Endothelial cell (in vitro differentiated cells): Measurements from ENCODE around the gene ATP8A2. TPM values are rescaled to one million over a fixed set of nuclear protein-coding genes. Genes with fewer than 3 reads are reported as not detected.

Experiments used
- DNase-seq: peaks from one replicate; pipeline ENCODE4 v3.0.0; 2021; ENCODE audit warnings: low spot score
- H3K27ac Mint-ChIP-seq: one replicate; pipeline ENCODE4 v1.8.0; 2021; ENCODE audit warnings: mixed read lengths, inconsistent platforms; ENCODE audit not compliant: unreplicated experiment
- H3K27me3 Mint-ChIP-seq: one replicate; pipeline ENCODE4 v1.8.0; 2021; ENCODE audit warnings: mild to moderate bottlenecking, moderate library complexity, mixed read lengths, inconsistent platforms; ENCODE audit not compliant: unreplicated experiment
- H3K36me3 Mint-ChIP-seq: one replicate; pipeline ENCODE4 v1.8.0; 2021; ENCODE audit warnings: mild to moderate bottlenecking, low read depth, mixed read lengths, inconsistent platforms; ENCODE audit not compliant: unreplicated experiment
- H3K4me1 Mint-ChIP-seq: one replicate; pipeline ENCODE4 v1.8.0; 2021; ENCODE audit warnings: mild to moderate bottlenecking, mixed read lengths, inconsistent platforms; ENCODE audit not compliant: unreplicated experiment
- H3K4me3 Mint-ChIP-seq: one replicate; pipeline ENCODE4 v1.8.0; 2021; ENCODE audit warnings: mild to moderate bottlenecking, mixed read lengths, inconsistent platforms; ENCODE audit not compliant: unreplicated experiment
- H3K9me3 Mint-ChIP-seq: one replicate; pipeline ENCODE4 v1.8.0; 2021; ENCODE audit warnings: mixed read lengths, inconsistent platforms; ENCODE audit not compliant: unreplicated experiment
- CTCF ChIP-seq: fragments of 200-600 bp; sonication (generic); IDR thresholded peaks from one replicate; pipeline ENCODE4 v1.5.0; 2021; ENCODE audit warnings: antibody characterized with exemption; ENCODE audit not compliant: unreplicated experiment
- total RNA-seq: library from RNA; stranded (reverse); fragmentation: NEBNext Ultra II Directional; extraction: Animal tissue kit (Norgen Biotek cat#: 25700); gene quantifications from one replicate; pipeline ENCODE4 v1.2.1, GENCODE V29; 2021; ENCODE audit not compliant: unreplicated experiment

The ATP8A2 gene
- total RNA-seq, 1 donor from 2014 or later = 2.1 TPM

- no peak for TF ChIP-seq CTCF
- Mint-ChIP-seq H3K27me3 (peaks cover 20% of the 10 kb centered on the region), H3K4me3 (no peak overlapping the region), H3K27ac (no peak overlapping the region), H3K9me3 (no peaks in the 10 kb centered on the region), H3K4me1 (peaks cover 10% of the 10 kb centered on the region), H3K36me3 (peaks cover 7% of the 10 kb centered on the region)
- DNase-seq = no peak
These were observed 709 bp downstream of the ATP8A2 start for GRCh38 chr13:25372284-25373081.

GRCh38 chr13:25375727-25376358, 4.1 kb downstream of the ATP8A2 start:
- no peaks in the 10 kb centered on the region for H3K9me3 Mint-ChIP-seq
- TF ChIP-seq CTCF = peak; percentile 97
- DNase-seq = peak; percentile 68
- H3K27ac Mint-ChIP-seq = no peak overlapping the region
- H3K4me3 Mint-ChIP-seq = no peak overlapping the region
- H3K27me3 Mint-ChIP-seq = peaks cover 20% of the 10 kb centered on the region
- peaks cover 7% of the 10 kb centered on the region for H3K36me3 Mint-ChIP-seq
- peaks cover 10% of the 10 kb centered on the region for H3K4me1 Mint-ChIP-seq

GRCh38 chr13:25377244-25377962, 5.6 kb downstream of the ATP8A2 start:
- Mint-ChIP-seq H3K36me3 (no peaks in the 10 kb centered on the region), H3K4me1 (peaks cover 3% of the 10 kb centered on the region), H3K27ac (no peak overlapping the region), H3K27me3 (peaks cover 13% of the 10 kb centered on the region), H3K9me3 (no peaks in the 10 kb centered on the region), H3K4me3 (no peak overlapping the region)
- DNase-seq = no peak
- TF ChIP-seq CTCF = no peak

- TF ChIP-seq CTCF = no peak
- Mint-ChIP-seq H3K9me3 (no peaks in the 10 kb centered on the region), H3K27me3 (peaks cover 3% of the 10 kb centered on the region), H3K4me3 (no peak overlapping the region), H3K36me3 (no peaks in the 10 kb centered on the region), H3K4me1 (peaks cover 3% of the 10 kb centered on the region), H3K27ac (no peak overlapping the region)
- DNase-seq = no peak
These were observed 6.8 kb downstream of the ATP8A2 start for GRCh38 chr13:25378528-25378927.
